PC-3 (cell line): ENCODE results near the gene GPR18. TPM values are rescaled to one million over a fixed set of nuclear protein-coding genes. Genes with fewer than 3 reads are reported as not detected.
A peak's percentile ranks its signal among the peaks of the same experiment; 100 is the strongest.

Experiments used
- ATAC-seq: fragments of 200-7000 bp; cut with Tn5 transposase; 2 replicates; pipeline ENCODE4 v1.9.1; 2020; ENCODE audit warnings: mild to moderate bottlenecking, moderate library complexity
- BruUV-seq: library from RNA; stranded (reverse); fragments of 400-500 nt; replicated peaks from 2 replicates; lab custom pipeline; 2021; lab: Mats Ljungman, UMichigan
- CTCF ChIA-PET: fragments of 300-600 bp; sonication (Branson Sonifier 250); formaldehyde crosslinking; loops from one replicate; lab custom pipeline; 2022; ENCODE audit warnings: antibody characterized with exemption; lab: Charles Lee
- POLR2A ChIA-PET: fragments of 300-600 bp; sonication (Branson Sonifier 250); formaldehyde crosslinking; loops from one replicate; lab custom pipeline; 2022; ENCODE audit warnings: antibody characterized with exemption; ENCODE audit not compliant: unreplicated experiment; lab: Charles Lee
- DNase-seq: peaks from one replicate; pipeline ENCODE4 v3.0.0-alpha.2; 2015
- H2AFZ ChIP-seq: fragments of 300-600 bp; sonication (generic); 2 replicates; pipeline ENCODE4 v1.6.0; 2016; ENCODE audit warnings: antibody characterized with exemption, low read length
- H3F3A ChIP-seq: fragments of 300-600 bp; sonication (generic); one replicate; pipeline ENCODE4 v1.6.0; 2017; ENCODE audit warnings: antibody characterized with exemption, low read length, control low read depth, mild to moderate bottlenecking; ENCODE audit not compliant: unreplicated experiment
- H3K27ac ChIP-seq: fragments of 300-600 bp; sonication (generic); 2 replicates; pipeline ENCODE4 v1.5.1; 2016; ENCODE audit warnings: mild to moderate bottlenecking, low read length
- H3K27me3 ChIP-seq: fragments of 300-600 bp; sonication (generic); 2 replicates; pipeline ENCODE4 v1.6.1; 2016; ENCODE audit warnings: low read length, mixed read lengths
- H3K36me3 ChIP-seq: fragments of 300-600 bp; sonication (generic); 2 replicates; pipeline ENCODE4 v1.6.1; 2016; ENCODE audit warnings: low read depth, mixed run types, low read length, mixed read lengths
- H3K4me1 ChIP-seq: fragments of 300-600 bp; sonication (generic); 2 replicates; pipeline ENCODE4 v1.5.1; 2016; ENCODE audit warnings: low read length; ENCODE audit not compliant: insufficient read depth
- H3K4me2 ChIP-seq: fragments of 300-600 bp; sonication (generic); 2 replicates; pipeline ENCODE4 v1.6.0; 2016; ENCODE audit warnings: low read length
- H3K4me3 ChIP-seq: fragments of 300-600 bp; sonication (generic); 2 replicates; pipeline ENCODE4 v1.5.1; 2016; ENCODE audit warnings: mild to moderate bottlenecking, low read length, mixed read lengths
- H3K79me2 ChIP-seq: fragments of 300-600 bp; sonication (generic); 2 replicates; pipeline ENCODE4 v1.6.1; 2017; ENCODE audit warnings: low read length, mixed read lengths
- H3K9ac ChIP-seq: fragments of 300-600 bp; sonication (generic); 2 replicates; pipeline ENCODE4 v1.6.0; 2016; ENCODE audit warnings: mild to moderate bottlenecking, low read length
- H3K9me2 ChIP-seq: fragments of 300-600 bp; sonication (generic); replicated peaks from 2 replicates; pipeline ENCODE4 v1.6.1; 2016; ENCODE audit warnings: mixed run types, low read length, mixed read lengths
- H3K9me3 ChIP-seq: fragments of 300-600 bp; sonication (generic); 2 replicates; pipeline ENCODE4 v1.6.1; 2016; ENCODE audit warnings: low read length, mixed read lengths
- H4K20me1 ChIP-seq: fragments of 300-600 bp; sonication (generic); 2 replicates; pipeline ENCODE4 v1.6.1; 2016; ENCODE audit warnings: low read length, mixed read lengths
- CTCF ChIP-seq: fragments of 300-600 bp; sonication (generic); conservative IDR thresholded peaks from 2 replicates; pipeline ENCODE4 v1.5.1; 2017; ENCODE audit warnings: antibody characterized with exemption, low read depth, mild to moderate bottlenecking, low read length
- EZH2 ChIP-seq: fragments of 300-600 bp; sonication (generic); IDR thresholded peaks from one replicate; pipeline ENCODE4 v1.6.1; 2017; ENCODE audit warnings: antibody characterized with exemption, mild to moderate bottlenecking, low read length; ENCODE audit not compliant: unreplicated experiment
- EZH2phosphoT487 ChIP-seq: fragments of 300-600 bp; sonication (generic); IDR thresholded peaks from 2 replicates; pipeline ENCODE4 v1.6.1; 2018; ENCODE audit warnings: mild to moderate bottlenecking, antibody characterized with exemption, low read length, borderline replicate concordance
- intact Hi-C: fragments of 100-400 bp; cut with micrococcal nuclease; formaldehyde crosslinking; loops from 2 replicates; pipeline ENCODE4 v1.9.0; 2023
- total RNA-seq: library from RNA; depleted of rRNA; stranded (reverse); fragments of >200 nt; gene quantifications from 2 replicates; pipeline ENCODE4 v1.2.3, GENCODE V29; 2014

GPR18 gene
- total RNA-seq, 1 experiment from 2014 or later: not detected

GRCh38 chr13:99270518-99270917 is 12.3 kb upstream of the GPR18 start:
- TF ChIP-seq CTCF: no peak
- no peak for TF ChIP-seq EZH2
- TF ChIP-seq EZH2phosphoT487: no peak
- no peaks in the 10 kb centered on the region for H3K4me1 ChIP-seq
- no peak overlapping the region for H3K4me2 ChIP-seq
- no peaks in the 10 kb centered on the region for H3K9me2 ChIP-seq
- intact Hi-C loops: no loop called here
- H3K27me3 ChIP-seq: no peaks in the 10 kb centered on the region
- no peaks in the 10 kb centered on the region for H3K79me2 ChIP-seq
- H3K27ac ChIP-seq: no peak overlapping the region
- H4K20me1 ChIP-seq: no peaks in the 10 kb centered on the region
- no peaks in the 10 kb centered on the region for H3K9me3 ChIP-seq
- ATAC-seq (no peak), DNase-seq (no peak)
- no peaks in the 10 kb centered on the region for H3K36me3 ChIP-seq
- H3K9ac ChIP-seq: no peak overlapping the region
- H3F3A ChIP-seq: no peaks in the 10 kb centered on the region
- no TSS peak for BruUV-seq
- H2AFZ ChIP-seq: no peak overlapping the region
- POLR2A ChIA-PET: interaction anchor here (0.7 kb wide), 1 partner anchor 69 kb away, joined by 4 read pairs; no protein-coding TSS in a partner anchor
- CTCF ChIA-PET: no interaction called here
- H3K4me3 ChIP-seq: no peak overlapping the region

- H3K4me3 ChIP-seq: no peak overlapping the region
- peak; percentile 76 for ATAC-seq
- no peaks in the 10 kb centered on the region for H4K20me1 ChIP-seq
- H3K27ac ChIP-seq: no peak overlapping the region
- no TSS peak for BruUV-seq
- H3K4me1 ChIP-seq: no peaks in the 10 kb centered on the region
- no peaks in the 10 kb centered on the region for H3K79me2 ChIP-seq
- no peaks in the 10 kb centered on the region for H3K27me3 ChIP-seq
- no peak overlapping the region for H3K4me2 ChIP-seq
- H3K9me2 ChIP-seq: no peaks in the 10 kb centered on the region
- no peaks in the 10 kb centered on the region for H3K36me3 ChIP-seq
- CTCF ChIA-PET: interaction anchor here (0.5 to 1.4 kb wide), 4 partner anchors 55 to 186 kb away, joined by 3 to 8 read pairs (median 3); no protein-coding TSS in a partner anchor
- TF ChIP-seq CTCF (peak; percentile 70), EZH2 (no peak)
- peak; percentile 48 for DNase-seq
- intact Hi-C loops: loop anchor here (1.0 to 10.0 kb wide), 2 partner anchors 168 to 245 kb away; no protein-coding TSS in a partner anchor
- H3K9me3 ChIP-seq: no peaks in the 10 kb centered on the region
- POLR2A ChIA-PET: no interaction called here
- no peak overlapping the region for H2AFZ ChIP-seq
- H3K9ac ChIP-seq: no peak overlapping the region
- no peaks in the 10 kb centered on the region for H3F3A ChIP-seq
Measured at GRCh38 chr13:99269627-99270241, 11.6 kb upstream of the GPR18 start.

DNA sequence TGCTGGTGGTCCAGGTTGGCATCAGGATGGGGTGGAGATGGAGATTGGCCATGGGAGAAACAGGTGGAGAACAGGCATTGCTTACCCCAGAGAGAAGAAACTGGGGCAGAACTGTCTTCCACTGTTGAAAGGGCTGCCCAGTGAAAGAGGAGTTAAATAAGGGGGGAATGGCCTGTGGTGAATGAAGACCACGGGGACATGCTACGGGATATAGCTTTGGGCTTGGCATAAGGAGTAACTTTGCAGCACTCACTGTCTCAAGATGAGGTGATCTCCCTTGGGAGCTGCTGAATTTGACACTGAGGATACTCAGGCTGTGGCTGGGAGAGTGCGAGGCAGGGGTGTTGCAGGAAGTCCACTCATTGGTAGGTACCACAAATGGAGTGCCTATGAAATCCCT is 10.6 kb upstream of the GPR18 start:
- H3K4me2 ChIP-seq: no peak overlapping the region
- no peak overlapping the region for H3K27ac ChIP-seq
- ATAC-seq (no peak), DNase-seq (no peak)
- H3K9me3 ChIP-seq: no peaks in the 10 kb centered on the region
- H3K27me3 ChIP-seq: no peaks in the 10 kb centered on the region
- H3K9me2 ChIP-seq: no peaks in the 10 kb centered on the region
- ChIA-PET CTCF (interaction anchor here (1.4 kb wide), 1 partner anchor 168 kb away, joined by 8 read pairs; no protein-coding TSS in a partner anchor), POLR2A (no interaction called here)
- intact Hi-C loops: loop anchor here (1.0 to 10.0 kb wide), 2 partner anchors 168 to 246 kb away; no protein-coding TSS in a partner anchor
- H3K4me1 ChIP-seq: no peaks in the 10 kb centered on the region
- no peak for TF ChIP-seq EZH2phosphoT487
- no peak for TF ChIP-seq CTCF
- no peak for TF ChIP-seq EZH2
- no peaks in the 10 kb centered on the region for H3F3A ChIP-seq
- H3K4me3 ChIP-seq: no peak overlapping the region
- BruUV-seq: no TSS peak
- H2AFZ ChIP-seq: no peak overlapping the region
- H3K79me2 ChIP-seq: no peaks in the 10 kb centered on the region
- H4K20me1 ChIP-seq: no peaks in the 10 kb centered on the region
- no peaks in the 10 kb centered on the region for H3K36me3 ChIP-seq
- no peak overlapping the region for H3K9ac ChIP-seq
